AG10803 (cell line): ENCODE measurements around the gene LRP1B.

Source experiments
- DNase-seq: peaks from one replicate; pipeline ENCODE4 v3.0.0; 2010; ENCODE audit warnings: low read depth
- H3K4me3 ChIP-seq: 2 replicates; pipeline ENCODE4 v1.5.1; 2011; ENCODE audit warnings: mild to moderate bottlenecking, low read length, control low read depth
- CTCF ChIP-seq: conservative IDR thresholded peaks from 2 replicates; pipeline ENCODE4 v1.5.1; 2011; ENCODE audit warnings: mild to moderate bottlenecking, low read length, control low read depth, inconsistent platforms

The LRP1B gene

GRCh38 chr2:141317986-141318385 lies 812.8 kb downstream of the LRP1B start:
- H3K4me3 ChIP-seq, result no peak overlapping the region
- TF ChIP-seq CTCF, result no peak
- peak; percentile 44 for DNase-seq

GRCh38 chr2:141316606-141317005 lies 814.2 kb downstream of the LRP1B start:
- no peak overlapping the region for H3K4me3 ChIP-seq
- DNase-seq, result no peak
- no peak for TF ChIP-seq CTCF

- no peak for TF ChIP-seq CTCF
- H3K4me3 ChIP-seq, result no peak overlapping the region
- DNase-seq, result no peak
These were observed 814.7 kb downstream of the LRP1B start for GRCh38 chr2:141316103-141316502.

- no peak for DNase-seq
- H3K4me3 ChIP-seq, result no peak overlapping the region
- no peak for TF ChIP-seq CTCF
These were observed 816.8 kb downstream of the LRP1B start for GRCh38 chr2:141313972-141314371.

GRCh38 chr2:141311430-141311829 lies 819.4 kb downstream of the LRP1B start:
- TF ChIP-seq CTCF, result no peak
- no peak for DNase-seq
- H3K4me3 ChIP-seq, result no peak overlapping the region

- DNase-seq, result no peak
- TF ChIP-seq CTCF, result no peak
These were observed 824.4 kb downstream of the LRP1B start for GRCh38 chr2:141306368-141306767.

GRCh38 chr2:141301551-141301950 lies 829.3 kb downstream of the LRP1B start:
- no peak for TF ChIP-seq CTCF
- H3K4me3 ChIP-seq, result no peak overlapping the region
- DNase-seq, result no peak

More at GRCh38 chr2:141306368-141306767, 824.4 kb downstream of the LRP1B start:
- H3K4me3 ChIP-seq, result no peak overlapping the region
